LHCN-M2 (cell line): ENCODE results near the gene HDHD3. TPM values are rescaled to one million over a fixed set of nuclear protein-coding genes. Genes with fewer than 3 reads are reported as not detected.

ENCODE experiments used
- DNase-seq: peaks from one replicate; pipeline ENCODE4 v3.0.0-alpha.2; 2012; ENCODE audit warnings: low read depth
- total RNA-seq: library from RNA; depleted of rRNA; stranded (reverse); fragments of >200 nt; gene quantifications from 2 replicates; pipeline ENCODE4 v1.2.3, GENCODE V29; 2014; rRNA removed

HDHD3 gene
- total RNA-seq, 1 experiment from 2014 or later: 11.8 TPM

DNA sequence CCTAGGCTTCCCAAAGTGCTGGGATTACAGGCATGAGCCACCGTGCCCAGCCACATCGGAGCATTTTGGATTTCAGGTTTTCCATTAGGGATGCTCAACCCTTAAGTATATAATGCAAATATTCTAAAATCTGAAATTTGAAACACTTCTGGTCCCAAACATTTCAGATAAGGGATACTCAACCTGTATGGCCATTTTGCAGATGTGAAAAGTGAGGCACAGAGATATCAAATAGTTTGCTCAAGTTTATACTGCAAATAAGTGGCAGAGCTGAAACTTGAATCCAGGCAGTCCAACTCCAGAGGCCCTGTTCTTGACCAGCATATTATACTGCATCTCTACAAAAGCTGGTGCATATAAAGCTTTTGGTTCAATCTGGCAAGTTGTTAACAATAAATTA is 39.1 kb downstream of the HDHD3 start:
- no peak for DNase-seq

DNA sequence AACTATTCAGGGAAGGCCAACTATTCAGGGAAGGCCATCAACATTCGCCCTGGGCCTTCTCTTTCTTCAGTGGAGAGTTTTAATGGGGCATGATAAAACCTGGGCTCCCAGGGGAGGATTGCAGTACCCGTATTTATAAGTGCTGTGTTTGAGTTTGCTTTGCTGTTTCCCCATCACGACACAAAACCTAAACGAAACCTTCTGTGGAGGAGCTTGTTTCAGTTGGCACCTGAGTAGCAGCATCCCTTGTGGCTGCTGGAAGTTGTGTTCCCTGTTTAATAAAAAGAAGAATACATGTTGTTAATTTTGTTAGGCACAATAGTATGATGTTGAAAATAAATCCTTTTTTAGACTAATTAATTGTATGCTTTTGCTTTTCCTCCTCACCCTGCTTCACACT is 45.0 kb downstream of the HDHD3 start:
- no peak for DNase-seq

DNA sequence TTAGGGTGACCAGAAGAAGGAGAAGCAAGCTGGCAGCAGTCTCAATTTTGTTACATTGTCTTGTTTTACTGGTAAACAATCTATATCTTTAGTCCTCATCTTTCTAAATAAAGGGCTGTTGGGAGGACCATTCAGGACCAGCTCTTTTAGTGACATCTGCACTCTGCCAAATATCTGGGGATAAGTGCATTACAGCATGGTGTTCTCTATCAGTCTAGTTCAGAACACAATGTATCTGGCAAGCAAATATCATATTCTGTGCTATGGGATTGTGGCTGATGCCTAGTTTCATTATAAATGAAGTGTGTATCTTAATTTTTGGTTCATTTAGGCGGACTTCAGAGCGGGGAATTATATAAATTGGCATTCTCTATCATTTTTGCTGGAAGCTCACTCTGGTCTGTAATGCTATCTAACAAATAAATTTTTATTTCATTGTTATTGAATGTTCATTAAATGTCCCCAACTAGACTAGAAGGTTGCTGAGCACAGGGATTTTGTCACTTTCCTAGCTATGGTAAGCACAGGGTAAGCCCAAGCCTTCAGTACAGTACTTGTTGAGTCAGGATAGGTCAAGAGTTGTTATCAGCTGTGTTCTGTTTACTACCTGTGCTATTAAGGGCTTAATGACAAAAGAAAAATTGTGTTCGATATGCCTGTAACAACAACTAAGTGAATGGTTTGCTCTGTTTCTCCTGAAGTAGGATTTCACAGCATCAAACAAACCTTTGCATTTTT is 48.6 kb downstream of the HDHD3 start:
- DNase-seq: no peak

DNA sequence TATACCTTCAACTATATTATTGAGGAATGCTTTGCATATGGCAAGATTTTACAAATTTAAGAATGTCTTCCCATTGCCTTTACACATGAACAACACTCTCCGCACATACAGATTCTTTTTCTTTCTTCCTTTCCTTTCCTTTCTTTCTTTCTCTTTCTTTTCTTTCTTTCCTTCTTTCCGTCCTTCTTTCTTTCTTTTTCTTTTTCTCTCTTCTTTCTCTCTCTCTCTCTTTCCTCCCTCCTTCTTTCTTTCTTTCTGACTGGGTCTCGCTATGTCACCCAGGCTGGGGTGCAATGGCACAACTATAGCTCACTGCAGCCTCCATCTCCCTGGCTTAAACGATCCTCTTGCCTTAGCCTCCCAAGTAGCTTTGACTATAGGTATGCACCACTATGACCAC is 50.6 kb downstream of the HDHD3 start:
- DNase-seq: no peak

Other genes with a start within 250 kb of the HDHD3 start
- 78.7 and 88.0 TPM in 2 replicates for gene SLC31A2, start 226.0 kb downstream of the HDHD3 start, total RNA-seq
- gene FKBP15, start 155.7 kb downstream of the HDHD3 start, total RNA-seq: 24.9 and 28.5 TPM in 2 replicates
- 15.1 and 15.8 TPM in 2 replicates for gene SLC31A1, start 155.4 kb downstream of the HDHD3 start, total RNA-seq
- gene CDC26, start 101.4 kb downstream of the HDHD3 start, total RNA-seq: 25.0 and 39.7 TPM in 2 replicates
- gene PRPF4, start 101.3 kb downstream of the HDHD3 start, total RNA-seq: 49.3 and 51.0 TPM in 2 replicates
- gene RNF183, start 73.6 kb downstream of the HDHD3 start, total RNA-seq: not detected in 2 replicates
- gene WDR31, start 36.7 kb downstream of the HDHD3 start, total RNA-seq: 0.51 and 0.69 TPM in 2 replicates
- gene BSPRY, start 27.4 kb downstream of the HDHD3 start, total RNA-seq: not detected in 2 replicates
- 10.5 and 15.0 TPM in 2 replicates for gene ALAD, start 24.3 kb upstream of the HDHD3 start, total RNA-seq
- 83.1 and 90.6 TPM in 2 replicates for gene POLE3, start 33.7 kb upstream of the HDHD3 start, total RNA-seq
- 0.19 and 0.29 TPM in 2 replicates for gene C9orf43, start 33.8 kb upstream of the HDHD3 start, total RNA-seq
- gene RGS3, start 86.7 kb upstream of the HDHD3 start, total RNA-seq: 137 and 144 TPM in 2 replicates